HuH-7 (cell line): ENCODE data around the gene ESRRG.
"Not testable (repeated sequence)": the region's sequence is repeated elsewhere in the genome, so short reads cannot be mapped to it uniquely, and the experiment has no call there.

Experiments
- DNase-seq: peaks from one replicate; pipeline ENCODE4 v3.0.0; 2011; ENCODE audit warnings: low spot score

The ESRRG gene

DNA sequence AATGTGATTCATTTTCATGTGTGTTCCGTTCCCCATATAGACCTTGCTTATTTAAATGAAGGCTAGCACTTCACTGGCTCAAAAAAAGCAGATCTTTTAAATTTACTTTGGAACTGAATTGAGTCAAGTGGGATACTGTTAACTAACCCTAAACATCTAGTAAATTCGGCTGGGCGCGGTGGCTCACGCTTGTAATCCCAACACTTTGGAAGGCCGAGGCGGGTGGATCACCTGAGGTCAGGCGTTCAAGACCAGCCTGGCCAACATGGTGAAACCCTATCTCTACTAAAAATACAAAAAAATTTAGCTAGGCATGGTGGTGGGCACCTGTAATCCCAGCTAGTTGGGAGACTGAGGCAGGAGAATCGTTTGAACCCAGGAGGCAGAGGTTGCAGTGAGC lies 19.2 kb downstream of the ESRRG start:
- not testable (repeated sequence) for DNase-seq

DNA sequence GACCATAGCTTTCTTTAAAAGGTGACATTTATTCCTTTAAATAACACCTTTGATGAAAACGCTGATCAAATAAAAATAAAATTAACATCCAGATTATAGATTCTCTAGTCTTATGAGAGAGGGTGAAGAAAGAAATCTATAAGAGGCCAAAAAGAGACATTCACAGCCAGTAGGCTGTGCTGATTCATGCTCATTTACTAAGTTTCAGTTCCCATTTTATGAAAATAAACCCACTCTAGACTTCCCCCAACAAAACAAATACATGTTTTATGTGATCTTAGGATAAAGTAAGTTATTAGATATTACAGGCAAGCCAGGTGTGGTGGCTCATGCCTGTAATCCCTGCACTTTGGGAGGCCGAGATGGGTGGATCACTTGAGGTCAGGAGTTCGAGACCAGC lies 21.1 kb downstream of the ESRRG start:
- no peak for DNase-seq

DNA sequence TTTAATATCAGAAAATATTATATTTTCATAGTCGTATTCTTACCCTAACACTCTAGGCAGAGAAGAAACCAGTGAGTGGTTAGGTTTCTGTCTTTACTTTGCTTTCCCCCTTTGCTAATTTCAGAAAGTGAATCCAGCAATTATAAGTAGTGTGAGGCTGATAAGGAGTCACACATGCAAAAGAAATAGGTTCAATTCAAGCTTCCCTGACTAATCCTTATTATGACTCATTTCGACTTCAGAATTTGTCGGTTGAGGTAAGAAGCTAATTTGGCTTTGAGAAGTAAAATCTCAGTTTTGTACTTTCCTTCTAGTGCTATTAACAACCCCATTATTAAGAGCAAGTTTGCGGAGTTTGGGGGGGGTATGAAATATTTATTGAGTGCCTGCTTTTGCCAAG lies 22.4 kb downstream of the ESRRG start:
- no peak for DNase-seq

DNA sequence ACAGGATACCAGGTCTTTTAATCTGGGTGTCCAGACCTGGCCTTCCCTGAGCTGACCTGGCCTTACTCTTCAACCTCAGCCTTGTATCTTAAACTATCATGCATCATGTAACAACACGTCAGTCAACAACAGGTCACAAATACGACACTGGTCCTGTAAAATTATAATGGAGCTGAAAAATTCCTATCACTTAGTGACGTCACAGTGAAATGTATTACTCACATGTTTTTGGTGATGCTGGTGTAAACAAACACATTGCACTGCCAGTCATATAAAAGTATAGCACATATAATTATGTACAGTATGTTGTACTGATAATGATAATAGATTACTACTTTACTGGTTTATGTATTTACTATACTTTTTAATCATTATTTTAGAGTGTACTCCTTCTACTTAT lies 31.5 kb downstream of the ESRRG start:
- DNase-seq: no peak

DNA sequence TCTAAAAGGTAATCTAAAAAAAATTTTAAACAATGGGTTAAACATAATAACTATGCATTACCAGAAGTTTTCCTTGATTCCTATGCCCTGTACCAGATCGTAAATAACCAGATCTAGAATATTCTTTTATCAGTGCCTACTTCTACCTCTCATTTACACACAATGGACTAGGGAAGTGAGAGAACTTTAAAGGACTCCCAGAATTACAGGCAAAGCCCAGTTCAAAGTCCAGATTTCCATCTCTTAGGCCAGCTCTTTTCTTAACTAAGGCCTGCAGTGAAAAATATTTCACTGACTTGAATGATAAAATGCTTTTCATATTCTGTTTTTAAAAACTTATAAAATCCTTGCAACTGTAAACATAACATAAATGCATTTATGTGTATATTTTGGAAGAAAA lies 32.6 kb downstream of the ESRRG start:
- peak; percentile 15 for DNase-seq

DNA sequence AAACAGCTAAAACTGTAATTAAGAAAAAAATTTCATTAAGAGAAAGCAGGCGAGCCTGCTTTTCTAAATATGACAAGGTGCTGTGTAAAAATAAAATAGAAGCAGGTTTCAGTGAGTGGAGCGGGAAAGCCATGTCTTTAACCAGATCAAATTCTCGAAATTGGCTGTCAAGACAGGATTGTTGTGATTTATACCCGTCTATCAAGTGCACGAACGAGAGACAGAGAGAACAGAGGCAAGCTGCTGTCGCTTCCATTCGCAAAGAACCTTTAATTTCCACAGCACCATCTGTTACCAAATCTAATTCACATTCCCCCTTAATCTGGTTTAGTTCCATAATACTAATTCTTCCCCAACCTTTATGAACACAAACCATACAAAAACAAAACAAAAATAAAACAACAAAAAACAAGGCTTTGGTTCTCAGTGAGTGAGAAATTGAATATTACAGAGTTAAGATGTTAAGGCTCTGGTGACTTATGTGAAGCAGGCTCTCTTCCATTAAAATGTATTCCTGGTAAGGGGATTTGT lies 35.0 kb downstream of the ESRRG start:
- DNase-seq: no peak

DNA sequence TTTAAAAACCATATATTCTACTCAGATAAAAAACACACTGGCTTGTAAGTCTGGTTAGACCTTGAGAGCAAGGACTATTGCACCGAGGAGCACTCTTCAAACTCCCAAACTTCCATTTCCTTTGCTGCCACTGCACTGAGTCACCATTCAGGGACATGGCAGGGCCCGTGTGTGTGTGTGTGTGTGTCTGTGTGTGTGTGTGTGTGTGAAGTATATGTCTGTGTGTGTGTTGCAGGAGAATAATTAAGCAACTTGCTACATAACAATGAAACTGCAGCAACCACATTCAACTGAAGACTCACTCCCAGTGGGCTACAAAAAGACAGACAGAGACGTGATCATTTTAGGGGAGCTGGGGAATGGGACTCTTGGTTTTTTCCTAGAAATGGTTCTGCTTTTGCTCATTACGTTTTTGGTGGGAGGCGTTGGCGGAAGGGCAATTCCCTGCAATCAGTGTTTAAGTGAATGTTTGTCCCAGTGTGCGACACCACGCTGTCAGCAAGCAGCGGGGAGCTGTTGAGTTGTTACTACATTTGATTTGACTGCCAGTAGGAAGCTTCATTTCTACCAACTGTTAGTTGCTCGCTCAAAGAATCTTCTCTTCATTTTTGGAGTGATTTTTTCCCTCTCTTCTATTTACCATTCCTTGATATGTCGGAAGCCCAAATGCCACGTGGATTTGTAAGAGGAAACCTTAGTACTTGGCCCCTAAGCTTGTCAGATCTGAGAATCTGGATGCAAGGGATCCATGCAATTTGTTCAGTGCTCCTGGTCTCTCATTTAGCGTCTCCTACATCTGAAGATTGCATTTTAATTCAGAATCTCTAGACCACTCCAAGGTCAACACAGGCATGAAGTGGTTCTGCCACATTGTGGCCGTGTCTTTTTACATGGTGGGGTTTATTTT lies 36.1 kb downstream of the ESRRG start:
- no peak for DNase-seq

DNA sequence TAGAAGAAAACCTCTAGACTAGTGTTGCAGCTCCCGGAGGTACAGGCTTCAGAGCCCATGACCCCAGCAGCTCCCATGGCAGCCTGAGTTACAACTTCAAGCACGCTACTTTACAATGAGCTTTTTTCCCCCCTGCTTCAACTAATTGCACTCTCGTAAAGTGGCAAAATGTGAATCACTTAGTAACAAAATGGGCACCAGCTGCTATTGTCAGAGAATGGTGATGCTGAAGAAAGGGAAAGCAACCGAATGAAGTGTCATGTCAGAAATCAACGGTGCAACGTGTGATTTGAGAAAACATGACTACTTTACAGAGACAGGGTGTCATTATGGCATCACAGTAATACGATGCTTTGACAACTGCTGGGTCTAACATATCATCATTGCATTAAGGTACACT lies 40.5 kb downstream of the ESRRG start:
- DNase-seq: no peak

DNA sequence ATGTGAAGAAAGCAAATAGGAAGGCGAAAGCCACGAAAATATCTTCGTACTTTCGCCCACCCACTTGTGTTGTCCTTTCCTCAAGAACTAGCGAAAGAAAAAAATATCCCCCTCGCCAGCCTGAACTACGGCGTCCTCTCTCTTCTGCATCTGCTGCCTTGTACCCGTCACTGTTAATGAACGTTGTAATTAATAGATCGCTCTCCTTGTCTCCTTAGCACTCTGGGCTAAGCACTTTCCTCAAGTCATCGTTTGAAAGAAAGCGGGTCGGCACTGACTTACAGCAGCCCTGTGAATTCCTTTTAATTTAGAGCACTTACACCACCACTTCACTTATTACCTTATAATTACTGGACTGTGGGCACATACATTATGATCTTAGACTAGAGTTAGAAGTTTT lies 44.1 kb downstream of the ESRRG start:
- no peak for DNase-seq

DNA sequence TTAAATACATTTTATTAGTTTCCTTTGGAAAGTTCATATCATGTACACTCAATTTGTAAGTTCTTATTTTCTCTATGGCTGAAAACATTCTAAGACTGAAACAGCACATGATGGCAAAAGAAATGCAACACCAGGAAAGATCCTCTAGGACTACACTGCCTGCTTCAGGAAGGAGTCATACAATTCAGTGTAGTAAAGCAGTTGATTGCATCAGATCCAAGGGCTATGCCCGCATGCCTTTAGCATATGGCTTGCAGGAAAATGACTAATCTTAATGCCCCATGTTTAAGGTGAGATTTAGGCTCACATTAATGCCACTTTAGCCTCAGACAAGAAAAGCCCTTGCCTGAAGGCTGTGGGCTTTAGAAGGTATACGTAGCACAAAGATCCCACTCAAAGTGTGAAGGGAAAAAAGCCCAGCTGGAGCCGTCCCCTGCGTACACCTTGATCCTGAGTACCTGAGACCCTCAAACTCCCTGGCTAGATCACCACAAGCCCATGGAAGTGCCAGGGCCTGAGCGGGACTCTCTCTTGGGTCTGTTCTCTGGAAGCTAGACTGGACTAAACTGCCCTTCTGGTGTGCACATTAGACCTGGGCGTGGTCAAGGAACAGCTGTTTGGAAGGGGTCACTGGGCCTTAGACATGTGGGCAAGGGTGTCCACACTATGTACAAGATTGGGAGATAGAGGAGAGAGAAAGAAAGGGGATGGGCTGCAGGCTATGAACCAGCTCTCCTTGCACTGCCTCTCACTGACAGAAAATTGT lies 52.9 kb downstream of the ESRRG start:
- peak; percentile 36 for DNase-seq

DNA sequence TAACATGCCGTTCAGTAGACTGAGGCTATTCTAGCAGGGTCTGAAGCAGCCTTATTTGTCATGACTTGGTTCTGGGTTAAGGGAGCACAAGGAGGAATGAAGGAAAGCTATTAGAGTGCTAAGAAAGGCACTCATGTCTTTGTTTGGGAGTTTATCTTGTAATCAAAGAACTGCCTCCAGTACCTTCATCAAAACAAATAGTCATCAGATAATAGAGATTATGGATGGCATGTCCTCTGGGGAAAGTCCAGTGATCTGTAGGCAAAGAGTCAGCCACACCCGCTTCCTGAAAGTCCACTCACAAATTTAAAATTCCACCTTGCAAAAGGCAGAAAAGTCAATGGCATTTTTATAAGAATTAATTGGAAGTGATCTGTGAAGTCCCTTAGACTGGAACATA lies 56.8 kb downstream of the ESRRG start:
- DNase-seq: no peak

DNA sequence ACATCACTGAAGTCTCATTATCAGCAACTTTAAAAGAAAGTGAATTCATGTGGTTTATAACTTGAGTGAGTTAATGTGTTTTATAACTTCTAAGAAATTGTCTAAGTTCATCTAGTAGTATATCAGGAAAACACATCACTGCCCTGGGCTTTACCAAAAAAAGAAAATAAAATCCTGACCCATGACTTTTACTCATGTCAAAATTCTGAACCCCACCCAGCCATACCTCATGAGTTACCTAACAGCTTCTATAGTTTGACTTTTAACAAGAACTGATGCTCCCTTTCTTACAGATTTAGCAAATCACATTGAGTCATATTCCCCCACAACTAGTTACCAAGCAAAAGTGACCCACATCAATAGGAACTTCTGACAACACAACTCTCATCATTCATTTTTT lies 57.4 kb downstream of the ESRRG start:
- DNase-seq: no peak

DNA sequence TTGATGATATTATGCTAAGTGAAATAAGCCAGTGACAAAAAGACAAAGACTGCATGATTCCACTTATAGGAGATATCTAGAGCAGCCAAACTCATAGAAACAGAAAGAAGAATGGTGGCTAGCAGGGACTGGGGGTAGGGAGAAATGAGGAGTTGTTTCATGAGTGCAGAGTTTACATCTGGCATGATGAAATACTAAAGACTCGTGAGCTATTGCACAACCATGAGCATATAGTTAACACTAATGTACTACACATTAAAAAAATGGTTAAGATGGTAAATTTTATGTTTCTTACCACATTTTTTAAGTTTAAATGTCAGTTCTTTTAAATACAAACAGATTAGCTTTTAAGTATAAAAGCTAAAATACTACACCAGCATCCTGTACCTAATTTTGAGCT lies 57.8 kb downstream of the ESRRG start:
- DNase-seq: peak; percentile 8

DNA sequence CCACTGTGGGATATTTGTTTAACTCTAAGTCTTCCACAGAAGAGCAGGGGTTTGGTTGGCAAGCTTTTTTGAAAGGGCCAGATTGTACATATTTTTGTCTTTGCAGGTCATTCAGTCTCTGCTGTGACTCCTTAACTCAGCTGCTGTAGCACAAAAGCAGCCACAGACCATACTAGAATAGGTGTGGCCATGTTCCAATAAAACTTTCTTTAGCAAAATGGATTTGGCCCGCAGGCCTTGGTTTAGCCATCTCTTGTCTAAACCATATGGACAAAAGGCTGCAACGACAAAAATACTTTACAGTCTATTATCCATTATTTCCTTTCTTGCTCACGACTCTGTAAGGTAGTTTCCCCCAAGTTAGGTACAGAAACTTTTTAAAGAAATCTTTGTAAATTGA lies 60.5 kb downstream of the ESRRG start:
- DNase-seq: no peak

DNA sequence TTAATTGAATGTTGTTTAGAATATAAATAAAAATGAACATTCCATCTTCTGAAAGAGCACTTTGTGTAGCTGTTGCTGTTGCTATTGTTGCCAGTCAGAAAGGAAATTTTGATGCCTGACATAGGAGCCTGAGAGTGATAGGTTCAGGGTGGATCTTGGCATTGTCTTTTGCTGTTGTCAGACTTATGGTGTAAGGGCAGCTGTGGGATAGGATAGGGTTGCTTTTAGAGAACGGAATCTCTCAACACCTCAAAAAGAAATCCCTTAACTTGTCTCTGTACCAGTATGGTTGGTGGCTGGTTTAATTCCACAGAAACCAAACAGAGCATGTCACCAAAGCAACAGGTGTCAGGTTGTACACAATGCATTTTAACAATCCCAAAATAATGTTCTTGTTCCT lies 62.7 kb downstream of the ESRRG start:
- DNase-seq: no peak

DNA sequence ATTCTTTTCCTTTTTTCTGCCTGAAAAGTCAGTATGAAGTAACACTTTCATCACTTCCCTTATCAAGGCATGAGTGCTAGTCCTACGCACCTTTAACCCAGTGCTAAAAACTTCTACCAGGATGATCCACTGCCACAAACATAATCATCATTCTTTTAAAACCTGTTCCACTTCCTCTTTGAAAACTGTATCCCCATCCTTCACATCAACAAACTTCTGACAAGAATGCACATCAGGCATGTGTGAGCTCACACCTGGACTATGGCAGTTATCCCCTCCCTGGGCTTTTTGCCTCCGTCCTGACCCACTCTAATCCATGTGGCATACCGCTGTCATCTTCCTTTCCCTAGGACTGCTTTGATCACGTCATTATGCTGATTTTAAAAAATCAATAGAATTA lies 70.2 kb downstream of the ESRRG start:
- no peak for DNase-seq

DNA sequence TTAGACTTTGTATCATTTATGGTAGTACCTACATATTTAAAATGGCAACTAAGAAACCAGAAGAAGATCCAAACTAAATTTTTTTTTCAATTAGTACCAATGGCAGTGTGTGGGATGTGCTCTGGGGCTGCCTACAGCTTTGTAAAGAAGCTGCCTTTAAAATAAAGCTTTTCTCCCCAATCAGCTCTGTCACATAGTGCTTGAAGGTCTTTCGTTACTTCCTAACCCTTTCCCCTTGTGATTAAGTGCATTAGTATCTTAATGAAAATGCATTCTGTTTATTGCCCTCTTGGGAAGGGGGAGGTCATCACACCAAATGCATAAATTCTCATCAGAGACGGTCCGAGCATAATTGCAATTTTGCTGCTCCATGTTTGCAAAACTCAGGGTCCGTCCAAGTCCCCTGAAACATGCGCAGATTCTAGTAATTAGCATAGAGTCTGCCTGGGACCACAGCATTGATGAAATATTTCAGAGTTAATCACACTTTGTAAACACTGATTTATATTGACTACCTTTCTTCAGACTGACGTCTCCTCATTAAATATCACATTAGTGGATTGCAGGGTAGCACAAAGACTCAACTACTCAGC lies 71.3 kb downstream of the ESRRG start:
- no peak for DNase-seq

DNA sequence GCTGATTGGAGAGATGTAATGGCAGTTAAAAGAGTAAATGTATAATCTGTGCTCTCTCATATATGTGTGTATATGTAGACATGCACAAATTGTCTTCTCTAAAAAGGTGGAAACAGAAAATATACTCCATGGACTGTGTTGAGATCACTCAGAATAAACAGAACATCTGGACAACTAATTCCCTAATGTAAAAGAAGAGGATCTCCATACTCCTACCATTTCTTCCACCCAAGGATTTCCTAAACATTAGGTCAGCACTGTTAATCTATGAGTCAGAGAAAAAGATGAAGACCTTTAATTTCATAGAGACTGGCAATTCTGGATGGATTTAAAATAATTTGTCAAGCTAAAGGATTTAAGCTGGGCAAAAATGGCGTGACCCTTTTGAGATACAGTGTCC lies 80.1 kb downstream of the ESRRG start:
- DNase-seq: no peak

DNA sequence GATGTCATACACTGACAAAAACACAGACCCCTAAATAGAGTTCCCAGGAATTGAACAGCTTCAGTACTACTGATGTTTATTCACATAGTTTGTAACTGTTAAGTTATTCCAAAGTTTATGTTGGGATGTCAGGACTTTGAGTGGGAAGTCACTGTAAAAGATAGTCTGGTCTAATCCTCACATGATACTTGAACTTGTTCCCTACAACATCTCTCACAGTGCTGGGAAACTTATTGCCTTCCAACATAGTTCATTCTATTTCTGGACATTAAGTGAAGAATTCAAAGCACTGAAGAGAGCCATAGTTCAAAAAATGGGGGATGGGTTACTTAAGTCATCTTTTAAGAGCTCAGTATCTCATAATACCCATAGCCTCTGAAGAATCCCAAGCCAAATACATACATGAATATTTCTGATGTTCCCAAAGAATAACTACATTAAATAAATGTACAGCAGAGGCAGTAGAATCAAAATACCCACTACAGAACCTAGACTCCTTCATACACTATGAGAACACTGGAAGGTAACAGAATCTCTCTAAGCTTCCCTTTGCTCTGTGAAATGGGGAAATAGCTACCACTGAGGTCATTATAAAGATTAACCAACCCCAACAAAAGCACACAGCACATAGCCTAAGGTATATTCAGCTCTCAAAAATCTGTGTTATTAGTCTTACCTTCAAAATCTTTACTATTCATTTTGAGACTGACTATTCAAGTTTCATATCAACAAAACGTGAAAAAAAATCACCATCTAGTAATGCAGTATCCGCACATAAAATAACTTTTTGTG lies 81.4 kb downstream of the ESRRG start:
- DNase-seq: no peak

DNA sequence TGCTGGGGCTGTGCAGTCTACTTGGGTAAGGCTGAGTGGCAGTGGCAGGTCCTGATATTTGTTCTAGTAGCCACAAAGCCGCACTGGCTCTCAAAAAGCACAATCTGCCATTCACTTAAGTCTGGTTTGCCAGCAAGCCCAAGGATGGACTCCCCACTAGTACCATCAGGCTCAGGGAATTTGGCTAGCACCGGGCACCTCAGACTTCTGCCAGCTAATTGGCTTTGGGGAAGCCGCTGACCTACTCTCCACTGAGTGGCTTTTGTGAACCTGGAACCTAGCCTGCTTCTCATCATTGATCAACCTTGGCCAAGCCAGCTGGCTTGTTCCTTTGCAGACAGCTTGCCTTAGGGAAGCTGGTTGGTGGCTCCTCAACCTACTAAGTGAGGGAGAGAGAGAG lies 83.1 kb downstream of the ESRRG start:
- no peak for DNase-seq

DNA sequence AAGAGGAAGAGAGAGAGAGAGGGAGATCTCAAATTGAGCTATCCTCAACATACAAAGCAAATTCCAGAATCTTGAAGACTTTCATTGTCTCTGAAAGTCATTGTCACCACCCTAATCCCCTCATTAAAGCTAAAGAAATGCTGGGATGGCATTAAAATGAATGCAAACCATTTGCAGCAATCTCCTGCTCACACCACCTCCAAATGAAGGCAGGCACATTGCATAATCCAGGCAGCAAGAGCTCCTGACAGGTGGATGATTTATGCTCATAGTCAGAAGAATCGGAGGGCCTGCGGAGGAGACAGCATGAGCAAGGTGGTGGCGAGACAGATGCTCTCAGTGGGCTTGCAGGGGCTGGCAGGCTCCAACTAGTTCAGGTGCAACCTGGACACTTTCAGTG lies 90.2 kb downstream of the ESRRG start:
- peak; percentile 24 for DNase-seq

DNA sequence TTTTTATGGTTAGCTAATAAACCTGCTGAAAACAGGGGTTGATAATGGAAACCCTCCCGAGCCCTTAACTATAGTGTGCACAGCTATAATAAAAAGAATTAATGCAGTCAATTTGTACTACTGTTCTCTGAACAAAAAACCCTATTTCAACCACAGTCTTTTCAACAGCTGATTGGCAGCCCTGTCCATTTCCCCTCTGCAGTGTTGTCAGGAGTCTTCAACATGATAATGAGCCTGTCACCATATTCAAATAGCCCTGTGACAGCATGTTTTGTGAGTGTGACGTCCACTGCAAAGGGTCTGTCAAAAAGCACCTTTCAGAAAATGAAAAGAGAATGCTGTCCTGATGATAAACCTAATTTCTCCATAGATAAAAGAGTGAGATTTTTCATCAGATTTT lies 92.7 kb downstream of the ESRRG start:
- DNase-seq: no peak
